NT2/D1 (cell line): ENCODE data around the gene KPNB1.

Experiments
- DNase-seq: peaks from one replicate; pipeline ENCODE4 v3.0.0-alpha.2; 2011; ENCODE audit warnings: low read depth, low spot score
- H3K27me3 ChIP-seq: 2 replicates; pipeline ENCODE4 v1.6.0; 2011; ENCODE audit warnings: mild to moderate bottlenecking; ENCODE audit not compliant: insufficient read length, insufficient read depth
- H3K36me3 ChIP-seq: 2 replicates; pipeline ENCODE4 v1.6.1; 2011; ENCODE audit warnings: mild to moderate bottlenecking, low read length, mixed read lengths; ENCODE audit not compliant: insufficient read depth, insufficient read length
- H3K4me1 ChIP-seq: 2 replicates; pipeline ENCODE4 v1.5.1; 2011; ENCODE audit not compliant: insufficient read depth, insufficient read length
- H3K4me3 ChIP-seq: 2 replicates; pipeline ENCODE4 v1.5.1; 2011; ENCODE audit warnings: low read depth; ENCODE audit not compliant: insufficient read length
- H3K9ac ChIP-seq: 2 replicates; pipeline ENCODE4 v1.6.0; 2011; ENCODE audit warnings: low read depth; ENCODE audit not compliant: insufficient read length
- H3K9me3 ChIP-seq: 2 replicates; pipeline ENCODE4 v1.5.1; 2011; ENCODE audit warnings: mild to moderate bottlenecking, low read length; ENCODE audit not compliant: insufficient read depth
- SUZ12 ChIP-seq: IDR thresholded peaks from 2 replicates; pipeline ENCODE4 v1.6.1; 2011; ENCODE audit not compliant: insufficient read length, insufficient read depth; ENCODE audit errors: extremely low read depth
- YY1 ChIP-seq: IDR thresholded peaks from 2 replicates; pipeline ENCODE4 v1.6.1; 2011; ENCODE audit not compliant: insufficient read length, insufficient read depth
- ZNF274 ChIP-seq: IDR thresholded peaks from 2 replicates; pipeline ENCODE4 v1.6.1; 2011; ENCODE audit warnings: mild to moderate bottlenecking, low read depth, low read length

Gene KPNB1

GRCh38 chr17:47703671-47704070, 54.0 kb downstream of the KPNB1 start:
- Histone ChIP-seq H3K9me3 (no peaks in the 10 kb centered on the region), H3K4me3 (no peak overlapping the region), H3K27me3 (no peaks in the 10 kb centered on the region), H3K9ac (no peak overlapping the region), H3K4me1 (peaks cover 26% of the 10 kb centered on the region), H3K36me3 (peaks cover 77% of the 10 kb centered on the region)
- TF ChIP-seq SUZ12, result no peak
- no peak for DNase-seq

GRCh38 chr17:47704116-47704515, 54.4 kb downstream of the KPNB1 start:
- no peaks in the 10 kb centered on the region for H3K9me3 ChIP-seq
- peaks cover 76% of the 10 kb centered on the region for H3K36me3 ChIP-seq
- DNase-seq, result no peak
- H3K4me1 ChIP-seq, result peaks cover 23% of the 10 kb centered on the region
- no peaks in the 10 kb centered on the region for H3K27me3 ChIP-seq
- TF ChIP-seq YY1, result no peak
- no peak for TF ChIP-seq ZNF274
- no peak for TF ChIP-seq SUZ12
- H3K4me3 ChIP-seq, result no peak overlapping the region
- no peak overlapping the region for H3K9ac ChIP-seq

DNA sequence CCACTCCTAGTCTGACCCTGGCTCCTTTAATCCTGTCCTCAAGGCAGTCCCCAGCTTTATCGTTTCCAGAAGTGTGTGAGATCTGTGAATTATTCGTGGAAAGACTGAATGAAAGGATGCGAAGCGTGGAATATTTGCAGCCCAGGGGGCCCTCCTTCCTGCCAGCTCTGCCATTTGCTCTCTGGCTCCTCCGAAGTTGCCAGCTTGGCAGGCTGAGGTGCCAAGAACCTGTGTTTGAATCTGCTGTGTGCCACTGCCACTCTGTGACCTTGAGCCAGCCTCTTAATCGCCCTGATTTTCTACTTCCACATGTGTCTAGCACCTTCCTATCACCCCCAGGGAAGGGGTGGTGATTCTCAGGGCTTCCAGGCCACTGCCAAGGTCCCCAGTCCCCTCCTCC, 55.0 kb downstream of the KPNB1 start:
- no peak for TF ChIP-seq SUZ12
- no peak for TF ChIP-seq ZNF274
- no peak for TF ChIP-seq YY1
- H3K4me3 ChIP-seq, result no peak overlapping the region
- DNase-seq, result no peak
- no peaks in the 10 kb centered on the region for H3K27me3 ChIP-seq
- peaks cover 20% of the 10 kb centered on the region for H3K4me1 ChIP-seq
- no peak overlapping the region for H3K9ac ChIP-seq
- peaks cover 76% of the 10 kb centered on the region for H3K36me3 ChIP-seq
- no peaks in the 10 kb centered on the region for H3K9me3 ChIP-seq

- H3K36me3 ChIP-seq, result peaks cover 81% of the 10 kb centered on the region
- no peak overlapping the region for H3K4me3 ChIP-seq
- no peak for DNase-seq
- TF ChIP-seq YY1 (no peak), ZNF274 (no peak), SUZ12 (no peak)
- H3K4me1 ChIP-seq, result peaks cover 20% of the 10 kb centered on the region
- peak overlapping the region; percentile 9 for H3K9ac ChIP-seq
- H3K27me3 ChIP-seq, result no peaks in the 10 kb centered on the region
- no peaks in the 10 kb centered on the region for H3K9me3 ChIP-seq
Observed at GRCh38 chr17:47705536-47706530, 56.1 kb downstream of the KPNB1 start.

DNA sequence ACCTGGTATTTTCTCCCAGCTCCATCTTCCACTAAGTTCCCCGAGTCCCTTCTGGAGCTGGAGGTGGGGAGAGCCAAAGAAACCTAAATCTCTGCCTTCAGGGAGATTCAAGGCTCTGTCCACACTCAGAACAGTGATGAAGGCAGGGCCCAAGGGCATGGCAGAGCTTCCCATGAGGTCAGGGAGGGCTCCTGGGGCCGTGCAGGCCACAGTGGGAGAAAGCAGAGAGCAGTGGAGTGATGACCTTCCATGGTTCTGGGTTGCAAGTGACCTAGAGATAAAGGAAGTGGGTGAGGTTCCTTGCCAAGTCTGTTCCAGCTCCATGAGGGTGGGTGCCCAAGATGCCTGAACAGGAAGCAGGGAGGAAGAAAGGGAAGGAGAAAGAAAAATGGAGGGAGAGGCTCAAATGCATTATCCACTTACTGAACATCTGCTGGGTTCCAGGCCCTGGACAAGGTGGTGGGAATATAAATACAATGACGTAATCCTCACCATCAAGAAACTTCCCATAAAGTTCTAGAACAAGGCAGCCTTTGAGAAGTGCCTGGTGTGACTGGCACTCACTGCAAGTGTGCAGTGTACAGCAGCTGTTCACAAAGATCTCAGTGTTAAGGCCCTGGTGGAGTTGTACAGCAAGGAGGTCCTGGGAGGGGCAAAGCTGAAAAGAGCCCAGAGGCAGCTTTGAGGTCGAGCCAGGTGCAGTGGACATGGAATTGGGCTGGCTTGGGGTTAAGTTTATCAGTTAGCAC, 57.5 kb downstream of the KPNB1 start:
- Histone ChIP-seq H3K4me3 (no peak overlapping the region), H3K9me3 (no peaks in the 10 kb centered on the region), H3K4me1 (peaks cover 11% of the 10 kb centered on the region), H3K9ac (no peak overlapping the region), H3K27me3 (no peaks in the 10 kb centered on the region), H3K36me3 (peaks cover 76% of the 10 kb centered on the region)
- DNase-seq, result no peak
- TF ChIP-seq YY1 (no peak), ZNF274 (no peak), SUZ12 (no peak)

GRCh38 chr17:47707884-47708283, 58.2 kb downstream of the KPNB1 start:
- no peak for DNase-seq
- Histone ChIP-seq H3K9me3 (no peaks in the 10 kb centered on the region), H3K9ac (no peak overlapping the region), H3K27me3 (no peaks in the 10 kb centered on the region), H3K4me1 (peaks cover 11% of the 10 kb centered on the region), H3K4me3 (no peak overlapping the region), H3K36me3 (peaks cover 71% of the 10 kb centered on the region)
- no peak for TF ChIP-seq YY1
- TF ChIP-seq SUZ12, result no peak
- no peak for TF ChIP-seq ZNF274

DNA sequence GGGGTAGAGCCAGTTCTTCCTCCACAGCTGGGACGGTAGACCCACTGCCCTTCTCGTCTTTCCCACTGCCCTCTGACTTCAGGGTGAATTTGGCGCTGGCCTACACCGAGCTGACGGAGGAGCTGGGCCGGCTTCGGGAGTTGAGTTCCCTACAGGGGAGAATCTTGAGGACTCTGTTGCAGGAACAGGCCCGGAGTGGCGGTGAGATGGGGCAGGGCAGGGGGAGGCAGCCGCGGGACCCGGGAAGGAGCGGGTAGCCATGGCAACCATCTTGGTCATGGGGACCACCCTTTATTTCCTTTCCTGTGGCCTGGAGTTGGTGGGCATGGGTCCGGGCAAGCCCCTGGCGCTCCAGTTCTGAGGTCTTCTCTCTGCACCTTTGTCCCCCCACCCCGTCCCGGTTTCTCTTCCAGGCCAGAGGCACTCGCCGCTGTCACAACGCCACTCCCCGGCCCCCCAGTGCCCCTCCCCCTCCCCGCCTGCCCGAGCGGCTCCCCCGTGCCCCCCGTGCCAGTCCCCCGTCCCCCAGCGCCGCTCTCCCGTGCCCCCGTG, 58.7 kb downstream of the KPNB1 start:
- no peaks in the 10 kb centered on the region for H3K9me3 ChIP-seq
- peaks cover 67% of the 10 kb centered on the region for H3K36me3 ChIP-seq
- no peak for DNase-seq
- TF ChIP-seq YY1, result no peak
- no peak for TF ChIP-seq SUZ12
- TF ChIP-seq ZNF274, result no peak
- no peak overlapping the region for H3K9ac ChIP-seq
- H3K27me3 ChIP-seq, result no peaks in the 10 kb centered on the region
- H3K4me3 ChIP-seq, result no peak overlapping the region
- H3K4me1 ChIP-seq, result peaks cover 11% of the 10 kb centered on the region
